MG63 (cell line): ENCODE results near the gene PPP2R5E. TPM values are rescaled to one million over a fixed set of nuclear protein-coding genes. Genes with fewer than 3 reads are reported as not detected.

Experiments
- DNase-seq: peaks from one replicate; pipeline ENCODE4 v3.0.0-alpha.2; 2020
- H3K27me3 ChIP-seq: fragments of 250-450 bp; sonication (Bioruptor Pico); 2 replicates; pipeline ENCODE4 v1.5.1; 2020; ENCODE audit warnings: mild to moderate bottlenecking, moderate library complexity
- H3K36me3 ChIP-seq: fragments of 250-450 bp; sonication (Bioruptor Pico); 2 replicates; pipeline ENCODE4 v1.5.1; 2020; ENCODE audit warnings: mild to moderate bottlenecking, moderate library complexity
- H3K4me3 ChIP-seq: fragments of 250-450 bp; sonication (Bioruptor Pico); 2 replicates; pipeline ENCODE4 v1.5.1; 2020; ENCODE audit warnings: mild to moderate bottlenecking, moderate library complexity
- H3K9me3 ChIP-seq: fragments of 250-450 bp; sonication (Bioruptor Pico); 2 replicates; pipeline ENCODE4 v1.5.1; 2020; ENCODE audit warnings: mild to moderate bottlenecking, moderate library complexity
- total RNA-seq: library from RNA; depleted of rRNA; stranded (reverse); fragments of >200 nt; shearing (Covaris generic); gene quantifications from 2 replicates; pipeline ENCODE4 v1.2.3, GENCODE V29; 2014; ENCODE audit warnings: low replicate concordance

The PPP2R5E gene
- total RNA-seq, 1 experiment from 2014 or later: 9.2 TPM

- peak; percentile 4 for DNase-seq
- Histone ChIP-seq H3K36me3 (no peaks in the 10 kb centered on the region), H3K4me3 (no peak overlapping the region), H3K9me3 (no peaks in the 10 kb centered on the region), H3K27me3 (no peaks in the 10 kb centered on the region)
Observed at GRCh38 chr14:63454863-63455622, 88.1 kb downstream of the PPP2R5E start.

GRCh38 chr14:63454436-63454835 is 88.7 kb downstream of the PPP2R5E start:
- DNase-seq: no peak
- H3K4me3 ChIP-seq: no peak overlapping the region

GRCh38 chr14:63453443-63453936 is 89.7 kb downstream of the PPP2R5E start:
- DNase-seq: no peak
- H3K4me3 ChIP-seq: no peak overlapping the region
- no peaks in the 10 kb centered on the region for H3K9me3 ChIP-seq
- H3K27me3 ChIP-seq: no peaks in the 10 kb centered on the region
- H3K36me3 ChIP-seq: no peaks in the 10 kb centered on the region

More at GRCh38 chr14:63454436-63454835, 88.7 kb downstream of the PPP2R5E start:
- Histone ChIP-seq H3K9me3 (no peaks in the 10 kb centered on the region), H3K27me3 (no peaks in the 10 kb centered on the region), H3K36me3 (no peaks in the 10 kb centered on the region)

GRCh38 chr14:63452796-63453195 is 90.4 kb downstream of the PPP2R5E start:
- no peak for DNase-seq
- H3K9me3 ChIP-seq: no peaks in the 10 kb centered on the region
- H3K4me3 ChIP-seq: no peak overlapping the region
- H3K27me3 ChIP-seq: no peaks in the 10 kb centered on the region
- no peaks in the 10 kb centered on the region for H3K36me3 ChIP-seq

GRCh38 chr14:63448841-63449240 is 94.3 kb downstream of the PPP2R5E start:
- Histone ChIP-seq H3K4me3 (no peak overlapping the region), H3K36me3 (no peaks in the 10 kb centered on the region), H3K27me3 (no peaks in the 10 kb centered on the region), H3K9me3 (no peaks in the 10 kb centered on the region)
- no peak for DNase-seq

GRCh38 chr14:63444588-63444987 is 98.6 kb downstream of the PPP2R5E start:
- H3K36me3 ChIP-seq: no peaks in the 10 kb centered on the region
- DNase-seq: no peak

GRCh38 chr14:63443988-63444387 is 99.2 kb downstream of the PPP2R5E start:
- no peaks in the 10 kb centered on the region for H3K27me3 ChIP-seq
- no peak for DNase-seq
- H3K9me3 ChIP-seq: no peaks in the 10 kb centered on the region
- H3K4me3 ChIP-seq: no peak overlapping the region
- H3K36me3 ChIP-seq: no peaks in the 10 kb centered on the region

More at GRCh38 chr14:63444588-63444987, 98.6 kb downstream of the PPP2R5E start:
- H3K9me3 ChIP-seq: no peaks in the 10 kb centered on the region
- H3K27me3 ChIP-seq: no peaks in the 10 kb centered on the region
- H3K4me3 ChIP-seq: no peak overlapping the region

DNA sequence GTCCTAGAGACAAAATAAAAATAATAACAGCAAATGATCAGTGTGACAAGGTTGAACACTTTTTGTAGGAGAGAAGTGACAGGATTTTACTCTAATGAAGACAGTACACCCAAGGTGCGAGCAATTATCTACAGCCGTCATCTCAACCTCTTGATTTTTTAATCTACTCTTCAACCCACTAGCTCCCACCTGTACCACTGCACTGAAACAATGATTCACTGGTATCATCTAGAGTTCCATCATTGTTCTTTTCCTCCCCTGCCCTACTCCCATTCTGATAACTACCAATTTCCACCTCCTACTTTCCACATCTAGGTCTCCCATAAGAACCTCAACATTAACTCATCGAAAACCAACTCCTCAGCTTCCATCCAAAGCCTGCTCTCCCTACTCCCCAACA is 99.8 kb downstream of the PPP2R5E start:
- H3K36me3 ChIP-seq: no peaks in the 10 kb centered on the region
- H3K4me3 ChIP-seq: no peak overlapping the region
- H3K27me3 ChIP-seq: no peaks in the 10 kb centered on the region
- H3K9me3 ChIP-seq: no peaks in the 10 kb centered on the region
- no peak for DNase-seq

- Histone ChIP-seq H3K4me3 (peak overlapping the region; percentile 14; the same call in 1 of the 2 replicates), H3K9me3 (no peaks in the 10 kb centered on the region), H3K36me3 (no peaks in the 10 kb centered on the region), H3K27me3 (no peaks in the 10 kb centered on the region)
- peak; percentile 80 for DNase-seq
Observed at GRCh38 chr14:63438065-63438757, 105.0 kb downstream of the PPP2R5E start.

- no peak overlapping the region for H3K4me3 ChIP-seq
- H3K27me3 ChIP-seq: no peaks in the 10 kb centered on the region
- no peaks in the 10 kb centered on the region for H3K36me3 ChIP-seq
- no peaks in the 10 kb centered on the region for H3K9me3 ChIP-seq
- DNase-seq: no peak
Observed at GRCh38 chr14:63436286-63437098, 106.7 kb downstream of the PPP2R5E start.

GRCh38 chr14:63435838-63436237 is 107.3 kb downstream of the PPP2R5E start:
- DNase-seq: peak; percentile 71
- H3K36me3 ChIP-seq: no peaks in the 10 kb centered on the region
- no peaks in the 10 kb centered on the region for H3K9me3 ChIP-seq
- H3K4me3 ChIP-seq: no peak overlapping the region
- H3K27me3 ChIP-seq: no peaks in the 10 kb centered on the region

GRCh38 chr14:63435204-63435603 is 108.0 kb downstream of the PPP2R5E start:
- Histone ChIP-seq H3K4me3 (no peak overlapping the region), H3K36me3 (no peaks in the 10 kb centered on the region), H3K9me3 (no peaks in the 10 kb centered on the region), H3K27me3 (no peaks in the 10 kb centered on the region)
- DNase-seq: no peak

GRCh38 chr14:63432888-63433552 is 110.2 kb downstream of the PPP2R5E start:
- Histone ChIP-seq H3K9me3 (no peaks in the 10 kb centered on the region), H3K4me3 (no peak overlapping the region), H3K36me3 (no peaks in the 10 kb centered on the region), H3K27me3 (no peaks in the 10 kb centered on the region)
- DNase-seq: no peak

DNA sequence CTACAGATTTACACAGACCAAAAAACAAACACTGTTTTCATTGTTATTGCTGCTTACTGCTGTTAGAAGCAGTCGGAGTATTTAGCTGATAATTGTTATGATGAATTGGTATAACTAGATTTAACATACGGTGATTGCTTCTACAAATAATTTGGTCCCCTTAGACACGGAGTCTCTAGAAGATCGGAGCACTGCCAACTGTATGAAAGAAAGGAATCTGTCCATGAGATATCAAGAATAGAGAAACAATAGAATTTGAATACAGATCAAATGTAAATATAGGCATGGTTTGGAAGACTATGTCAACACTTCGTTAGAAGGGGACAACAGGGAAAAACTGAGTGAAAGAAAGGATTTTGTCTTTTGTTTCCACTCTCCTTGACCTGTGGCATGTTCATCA is 110.9 kb downstream of the PPP2R5E start:
- H3K27me3 ChIP-seq: no peaks in the 10 kb centered on the region
- no peaks in the 10 kb centered on the region for H3K36me3 ChIP-seq
- no peak for DNase-seq
- H3K9me3 ChIP-seq: no peaks in the 10 kb centered on the region
- no peak overlapping the region for H3K4me3 ChIP-seq

DNA sequence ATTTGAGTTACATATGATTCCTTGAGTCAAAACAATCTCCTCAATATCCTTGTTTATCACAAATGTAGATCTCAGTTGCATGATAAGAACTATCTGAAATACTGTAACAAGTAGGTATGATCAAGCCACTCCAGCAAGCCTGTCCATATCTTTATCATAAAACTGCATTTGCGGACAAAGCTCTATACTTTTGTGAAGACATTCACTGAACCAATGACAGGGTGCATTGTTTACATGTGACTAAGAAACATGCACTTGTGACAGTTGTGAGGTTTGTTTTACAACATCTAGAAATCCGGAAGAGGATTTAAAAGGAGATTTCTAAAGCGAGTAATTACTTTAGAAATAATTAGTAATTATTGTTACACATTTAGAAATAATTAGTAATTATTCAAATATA is 111.7 kb downstream of the PPP2R5E start:
- H3K4me3 ChIP-seq: no peak overlapping the region

DNA sequence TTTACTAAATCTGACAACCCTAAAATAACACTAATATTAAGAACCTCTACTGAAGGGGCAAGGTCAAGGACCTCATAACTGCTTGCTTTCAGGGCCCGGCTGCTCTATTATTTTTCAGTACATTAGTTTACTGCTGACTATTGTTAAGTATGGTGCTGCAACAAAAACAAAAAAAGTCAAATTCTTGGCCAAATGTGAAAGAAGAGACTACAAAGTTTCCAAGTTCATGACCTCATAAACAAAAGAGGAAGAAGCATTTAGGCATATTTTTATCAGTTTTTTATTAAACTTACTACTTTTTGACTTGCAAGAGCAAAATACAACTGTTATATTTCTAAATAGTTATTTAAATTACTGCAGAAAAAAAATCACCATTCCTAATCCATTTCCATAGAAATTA is 114.7 kb downstream of the PPP2R5E start:
- Histone ChIP-seq H3K4me3 (no peak overlapping the region), H3K27me3 (no peaks in the 10 kb centered on the region), H3K36me3 (no peaks in the 10 kb centered on the region), H3K9me3 (no peaks in the 10 kb centered on the region)
- DNase-seq: no peak

More for the DNA sequence above, 111.7 kb downstream of the PPP2R5E start:
- Histone ChIP-seq H3K36me3 (no peaks in the 10 kb centered on the region), H3K27me3 (no peaks in the 10 kb centered on the region), H3K9me3 (no peaks in the 10 kb centered on the region)
- no peak for DNase-seq
